ENCODE results near the gene ACCSL.

Gene ACCSL

DNA sequence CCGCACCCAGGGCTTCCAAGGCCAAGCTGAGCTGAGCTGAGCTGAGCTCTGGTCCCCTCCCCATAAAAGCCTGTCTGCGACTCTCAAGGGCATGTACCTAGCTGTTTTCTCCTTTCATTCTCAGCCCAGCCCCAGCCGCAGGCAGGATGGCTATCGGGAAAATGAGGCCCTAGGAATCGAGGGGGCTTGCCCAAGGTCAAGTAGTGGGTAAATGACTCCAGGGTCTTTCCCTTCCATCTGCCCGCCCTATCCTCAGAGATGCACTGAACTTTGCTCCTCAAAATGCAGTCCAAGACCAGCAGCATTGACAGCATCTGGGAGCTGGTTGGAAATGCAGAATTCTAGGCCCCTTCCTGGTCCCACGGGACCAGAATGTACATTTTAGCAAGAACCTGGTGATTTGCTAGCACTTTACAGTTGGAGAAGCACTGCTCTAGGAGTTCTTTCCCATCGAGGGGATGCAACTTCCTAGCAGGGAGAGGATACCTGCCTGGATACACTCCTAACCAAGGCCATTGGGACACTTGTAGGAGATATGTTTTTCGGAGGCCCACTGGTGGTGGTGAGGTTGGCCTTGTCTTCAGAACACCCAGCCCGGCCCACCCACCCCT lies 43.2 kb upstream of the ACCSL start:
- H3K4me3 ChIP-seq (replicated peaks; ENCODE audit: low read depth, low read length): no peak overlapping the region
- H3K36me3 ChIP-seq (ENCODE audit: control insufficient read depth, insufficient read depth, low read length): no peaks in the 10 kb centered on the region
- DNase-seq (ENCODE audit: extremely low read depth, insufficient read length): no peak
- H3K27me3 ChIP-seq (replicated peaks; ENCODE audit: control insufficient read depth, insufficient read depth, low read length): no peaks in the 10 kb centered on the region
- no peak for TF ChIP-seq CTCF (IDR thresholded peaks at IDR 0.05; ENCODE audit: insufficient read depth, low read length, poor library complexity, severe bottlenecking)

GRCh38 chr11:44005063-44005701 lies 42.6 kb upstream of the ACCSL start:
- no peak for TF ChIP-seq CTCF (IDR thresholded peaks at IDR 0.05; ENCODE audit: insufficient read depth, low read length, poor library complexity, severe bottlenecking)
- no peak for DNase-seq (ENCODE audit: extremely low read depth, insufficient read length)
- Histone ChIP-seq H3K27me3 (replicated peaks; ENCODE audit: control insufficient read depth, insufficient read depth, low read length) (no peaks in the 10 kb centered on the region), H3K4me3 (replicated peaks; ENCODE audit: low read depth, low read length) (no peak overlapping the region), H3K36me3 (ENCODE audit: control insufficient read depth, insufficient read depth, low read length) (no peaks in the 10 kb centered on the region)

- no peaks in the 10 kb centered on the region for H3K36me3 ChIP-seq (ENCODE audit: control insufficient read depth, insufficient read depth, low read length)
- no peak for TF ChIP-seq CTCF (IDR thresholded peaks at IDR 0.05; ENCODE audit: insufficient read depth, low read length, poor library complexity, severe bottlenecking)
- DNase-seq (ENCODE audit: extremely low read depth, insufficient read length): no peak
- no peak overlapping the region for H3K4me3 ChIP-seq (replicated peaks; ENCODE audit: low read depth, low read length)
- no peaks in the 10 kb centered on the region for H3K27me3 ChIP-seq (replicated peaks; ENCODE audit: control insufficient read depth, insufficient read depth, low read length)
Measured at GRCh38 chr11:44005956-44006355, 41.8 kb upstream of the ACCSL start.

GRCh38 chr11:44006917-44007361 lies 40.8 kb upstream of the ACCSL start:
- Histone ChIP-seq H3K36me3 (ENCODE audit: control insufficient read depth, insufficient read depth, low read length) (no peaks in the 10 kb centered on the region), H3K4me3 (replicated peaks; ENCODE audit: low read depth, low read length) (no peak overlapping the region), H3K27me3 (replicated peaks; ENCODE audit: control insufficient read depth, insufficient read depth, low read length) (no peaks in the 10 kb centered on the region)
- no peak for TF ChIP-seq CTCF (IDR thresholded peaks at IDR 0.05; ENCODE audit: insufficient read depth, low read length, poor library complexity, severe bottlenecking)
- DNase-seq (ENCODE audit: extremely low read depth, insufficient read length): no peak

GRCh38 chr11:44007481-44008087 lies 40.2 kb upstream of the ACCSL start:
- Histone ChIP-seq H3K36me3 (ENCODE audit: control insufficient read depth, insufficient read depth, low read length) (no peaks in the 10 kb centered on the region), H3K4me3 (replicated peaks; ENCODE audit: low read depth, low read length) (no peak overlapping the region), H3K27me3 (replicated peaks; ENCODE audit: control insufficient read depth, insufficient read depth, low read length) (no peaks in the 10 kb centered on the region)
- DNase-seq (ENCODE audit: extremely low read depth, insufficient read length): no peak
- TF ChIP-seq CTCF (IDR thresholded peaks at IDR 0.05; ENCODE audit: insufficient read depth, low read length, poor library complexity, severe bottlenecking): no peak

All from GM06990 (cell line).